GM12874 (cell line): Measurements from ENCODE around the gene DNAAF3.

ENCODE experiments used
- CTCF ChIP-seq: IDR thresholded peaks from 2 replicates; pipeline ENCODE4 v1.5.1; 2011; ENCODE audit warnings: low read depth, mild to moderate bottlenecking, control low read depth, low read length, moderate library complexity; ENCODE audit not compliant: insufficient read depth

The DNAAF3 gene

DNA sequence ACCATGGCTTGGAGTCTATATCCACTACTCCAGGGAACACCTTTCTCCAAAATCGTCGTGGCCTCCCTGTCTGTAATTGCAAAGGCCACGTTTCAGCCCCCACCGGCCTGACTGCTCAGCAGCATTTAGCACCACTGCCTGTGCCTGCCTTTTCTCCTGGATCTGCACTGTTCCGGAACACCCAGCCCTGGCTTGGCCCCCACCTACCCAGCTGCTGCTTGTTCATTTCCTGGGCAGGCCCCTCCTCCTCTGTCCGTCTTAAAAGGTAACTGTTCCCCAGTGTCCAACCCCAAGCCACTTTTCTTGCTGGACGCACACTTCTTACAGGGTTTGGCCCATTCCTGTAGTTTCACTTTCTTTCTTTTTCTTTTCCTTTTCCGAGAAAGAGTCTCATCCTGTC, 22.2 kb upstream of the DNAAF3 start:
- no peak for TF ChIP-seq CTCF

DNA sequence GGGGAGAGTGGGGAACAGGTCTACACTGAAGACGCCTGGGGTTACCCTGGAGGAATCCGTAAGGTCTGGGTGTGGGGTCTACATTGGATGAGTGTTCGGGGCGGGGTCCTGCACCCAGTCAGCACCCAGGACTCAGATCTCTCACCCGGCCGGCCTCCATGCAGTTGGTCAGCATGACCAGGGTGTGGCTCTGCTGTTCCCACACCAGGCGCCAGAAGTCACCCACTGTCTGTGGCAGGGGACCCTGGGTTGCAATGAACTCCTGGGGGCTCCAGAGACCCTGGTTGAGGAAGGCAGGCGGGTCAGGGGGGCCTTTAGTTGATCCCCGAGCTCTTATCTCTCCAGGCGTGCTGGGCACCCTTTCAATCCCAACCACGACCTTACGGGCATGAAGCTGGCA, 19.7 kb upstream of the DNAAF3 start:
- no peak for TF ChIP-seq CTCF

- TF ChIP-seq CTCF, result no peak
These were observed 15.3 kb upstream of the DNAAF3 start for GRCh38 chr19:55181740-55182139.

GRCh38 chr19:55179606-55180484, 13.4 kb upstream of the DNAAF3 start, which contains the start of gene SYT5:
SYT5 (minus strand) TSS chr19:55180289; CDS start chr19:55179041, 1,248 bp downstream.
- TF ChIP-seq CTCF, result no peak

GRCh38 chr19:55178781-55179599, 12.6 kb upstream of the DNAAF3 start:
- TF ChIP-seq CTCF, result no peak

DNA sequence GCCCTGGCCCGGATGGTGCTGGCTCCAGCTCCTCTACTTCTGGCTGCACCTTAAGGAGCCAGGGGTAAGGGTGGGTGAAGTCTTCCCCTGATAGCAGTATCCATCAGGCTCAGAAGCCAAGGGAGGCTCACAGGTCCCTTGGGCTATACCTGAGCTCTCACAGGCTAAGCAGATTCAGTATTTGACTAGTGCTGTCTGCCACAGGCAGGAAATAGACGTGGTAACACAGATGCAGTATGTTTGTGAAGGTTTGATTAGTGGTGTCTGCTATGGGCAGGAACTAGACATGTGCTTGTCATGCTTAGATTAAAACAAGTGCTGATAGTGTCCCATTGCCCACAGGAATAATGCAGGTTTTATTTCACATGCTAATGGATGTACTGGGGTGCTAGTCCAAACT, 9.7 kb upstream of the DNAAF3 start:
- no peak for TF ChIP-seq CTCF

DNA sequence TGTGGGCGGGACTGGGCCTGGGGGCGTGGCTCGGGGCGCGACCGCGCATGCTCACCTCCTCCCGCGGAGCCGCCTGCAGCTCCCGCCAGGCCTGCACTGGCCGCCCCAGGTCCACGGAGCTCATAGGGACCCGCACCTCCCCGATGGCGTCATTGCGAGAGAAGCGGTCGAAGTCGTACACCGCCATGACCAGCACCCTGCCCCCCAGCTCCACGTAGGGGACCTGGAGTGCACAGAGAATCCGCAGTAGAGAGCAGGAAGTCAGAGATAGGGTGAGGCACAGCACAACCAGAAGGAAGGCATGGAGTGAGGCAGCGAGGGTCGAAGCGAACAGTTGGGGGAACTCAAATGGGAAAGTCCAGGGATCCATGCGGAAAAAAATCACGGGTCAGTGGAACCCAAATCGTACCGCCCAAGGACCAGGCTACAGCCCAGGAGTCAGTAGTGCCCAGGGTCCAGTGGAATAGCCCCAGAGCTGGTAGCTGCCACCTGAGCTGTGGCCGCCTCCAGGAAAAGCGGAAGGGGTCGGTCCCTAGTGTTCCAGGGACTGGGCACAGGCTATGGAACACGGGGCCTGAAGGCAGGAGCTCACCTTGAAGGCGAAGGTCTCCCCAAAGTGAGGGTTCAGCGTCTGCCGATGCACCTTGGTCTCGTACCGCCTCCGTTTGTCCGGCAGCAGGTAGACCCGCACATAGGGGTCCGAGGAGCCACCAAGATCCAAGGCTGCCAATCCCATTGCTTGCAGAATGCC, 8.9 kb upstream of the DNAAF3 start:
- no peak for TF ChIP-seq CTCF
